Left hindlimb (tissue), 1 donor: Measurements from ENCODE around the gene STING1.
"Not testable (repeated sequence)": the region's sequence is repeated elsewhere in the genome, so short reads cannot be mapped to it uniquely, and the experiment has no call there.

Experiments
- DNase-seq: peaks from one replicate; pipeline ENCODE4 v3.0.0-alpha.2; 2018

Gene STING1

DNA sequence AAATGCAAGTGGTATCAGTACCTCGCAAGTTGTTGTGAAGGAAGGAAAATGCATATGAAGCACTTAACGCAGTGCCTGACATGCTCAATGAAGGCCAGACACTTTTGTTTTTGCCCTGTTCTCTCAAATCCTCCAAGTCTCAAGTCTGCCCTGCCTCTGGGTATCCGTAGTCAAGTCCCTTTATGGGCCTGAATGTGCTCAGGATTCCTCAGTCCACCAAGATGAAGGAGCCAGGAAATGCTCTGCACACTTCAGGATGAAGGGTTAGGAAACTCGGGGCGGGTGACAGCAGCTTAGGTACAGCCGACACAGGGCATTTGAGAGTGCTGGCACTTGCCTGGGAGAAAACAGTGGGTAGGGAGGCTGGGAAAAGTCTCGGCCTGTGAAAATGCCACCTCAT is 21.4 kb downstream of the STING1 start:
- no peak for DNase-seq

- DNase-seq, result no peak
Measured at GRCh38 chr5:139460455-139460854, 22.1 kb downstream of the STING1 start.

GRCh38 chr5:139459451-139459934 is 23.1 kb downstream of the STING1 start:
- no peak for DNase-seq

DNA sequence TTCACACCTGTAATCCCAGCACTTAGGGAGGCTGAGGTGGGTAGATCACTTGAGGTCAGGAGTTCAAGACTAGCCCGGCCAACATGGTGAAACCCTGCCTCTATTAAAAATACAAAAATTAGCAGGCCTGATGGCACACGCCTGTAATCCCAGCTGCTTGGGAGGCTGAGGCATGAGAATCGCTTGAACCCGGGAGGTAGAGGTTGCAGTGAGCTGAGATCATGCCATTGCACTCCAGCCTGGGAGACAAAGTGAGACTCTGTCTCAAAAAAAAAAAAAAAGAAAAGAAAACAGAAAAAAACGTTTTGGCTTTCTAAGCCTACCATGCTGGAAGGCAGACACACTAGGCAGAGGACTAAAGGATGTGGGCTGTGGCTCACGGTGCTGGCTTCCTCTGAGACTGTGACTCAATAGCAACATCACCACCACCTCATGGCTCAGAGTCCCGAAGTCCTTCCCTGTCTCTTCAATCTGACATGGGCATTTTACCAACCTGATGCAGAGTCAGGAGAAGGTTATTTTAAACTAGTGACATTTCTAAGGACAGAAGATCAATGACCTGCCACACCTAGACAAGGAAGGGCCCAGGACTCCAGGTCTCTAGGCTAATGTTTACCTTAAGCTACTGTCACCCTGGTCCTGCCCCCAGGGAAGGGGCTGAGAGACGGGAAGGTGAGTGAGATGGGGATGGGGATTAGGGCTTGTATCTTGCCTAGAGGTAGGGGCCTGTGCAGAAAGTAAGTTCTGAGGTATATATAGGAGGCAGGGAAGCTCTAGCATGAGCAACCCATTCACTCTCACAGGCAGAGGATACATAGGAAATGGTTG is 23.8 kb downstream of the STING1 start:
- DNase-seq, result no peak

DNA sequence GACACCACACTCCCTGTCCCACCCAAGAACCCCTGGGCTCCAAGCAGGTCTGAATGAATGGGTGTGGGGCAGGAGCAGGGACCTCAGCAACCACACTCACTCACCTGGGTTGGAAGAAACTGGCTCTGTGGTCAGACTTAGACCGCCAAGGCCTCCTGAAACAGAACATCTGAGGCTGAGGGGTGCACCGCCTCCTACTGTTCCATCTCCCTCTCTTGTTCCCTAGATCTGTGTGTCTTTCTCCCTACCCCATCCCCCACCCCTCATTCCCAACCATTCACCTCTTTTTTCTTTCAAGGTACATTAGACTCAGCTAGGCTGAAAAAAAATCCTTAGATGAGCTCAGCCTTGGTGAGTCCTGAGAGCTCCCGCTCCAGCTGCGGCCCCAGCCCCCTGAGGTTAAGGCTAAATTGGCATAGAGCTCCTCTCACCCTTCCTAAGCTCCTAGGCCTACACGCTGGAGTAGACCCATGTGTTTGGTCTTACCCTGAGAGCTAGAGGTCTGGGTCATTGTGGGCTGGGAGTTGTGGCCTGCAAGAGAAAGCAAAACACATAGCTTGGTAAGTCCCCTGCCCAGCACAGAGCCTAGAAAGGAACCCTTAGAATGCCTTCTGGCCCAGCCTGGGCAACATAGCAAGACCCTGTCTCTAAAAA is 24.8 kb downstream of the STING1 start:
- no peak for DNase-seq

GRCh38 chr5:139457241-139457640 is 25.3 kb downstream of the STING1 start:
- no peak for DNase-seq

DNA sequence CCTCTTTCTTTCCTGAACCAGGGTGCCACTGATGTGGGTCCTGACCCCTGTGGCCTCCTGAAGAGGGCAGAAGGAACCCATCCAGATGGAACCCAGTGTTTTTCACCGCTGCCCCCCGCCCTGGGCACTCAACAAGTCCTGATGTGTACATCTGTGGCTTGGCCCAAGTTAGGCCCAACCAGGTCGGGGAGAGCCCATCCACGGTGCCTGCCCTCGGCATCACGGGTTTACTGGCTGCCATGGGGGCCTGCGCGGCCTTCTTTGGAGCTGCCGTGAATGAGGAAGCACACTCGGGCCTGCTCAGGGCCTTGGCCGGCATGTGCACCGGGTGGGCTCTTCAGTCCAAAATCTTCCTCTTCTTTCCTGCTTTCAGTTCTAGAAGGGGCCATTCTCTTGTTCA is 25.8 kb downstream of the STING1 start:
- DNase-seq, result no peak

DNA sequence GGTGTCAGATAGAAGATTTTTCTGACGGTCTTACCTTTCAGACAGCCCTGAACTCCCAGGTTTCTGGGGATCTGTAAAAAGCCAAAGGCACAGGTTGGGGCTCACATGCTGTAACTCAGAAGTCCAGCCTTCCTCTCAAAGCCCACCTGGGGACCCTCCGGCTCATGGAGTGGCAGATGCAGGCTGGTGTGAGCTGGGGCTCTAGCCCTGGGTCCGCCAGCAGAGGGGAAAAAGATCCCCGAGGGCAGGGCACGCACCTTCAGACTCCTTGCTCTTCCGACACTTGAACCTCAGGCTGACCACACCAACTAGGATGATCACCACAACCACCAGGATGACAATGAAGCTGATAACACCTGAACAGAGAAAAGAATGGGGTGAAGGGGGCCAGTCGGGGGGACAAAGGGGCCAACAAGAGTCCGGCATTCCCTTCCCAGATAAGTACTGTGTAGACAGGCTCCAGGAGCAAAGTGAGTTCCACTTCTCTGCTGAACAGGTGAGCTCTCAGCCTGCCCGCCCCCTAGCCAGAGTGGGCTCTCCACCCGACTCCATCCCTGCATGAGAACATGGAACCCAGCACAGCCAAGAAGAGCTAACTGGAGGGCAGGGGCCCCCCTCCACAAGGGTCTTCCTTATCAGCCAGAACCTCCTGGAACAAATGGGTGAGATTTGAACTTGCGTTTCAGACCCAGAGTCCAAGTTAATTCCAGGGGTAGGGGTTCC is 27.8 kb downstream of the STING1 start:
- no peak for DNase-seq

GRCh38 chr5:139453683-139454567 is 28.6 kb downstream of the STING1 start:
- no peak for DNase-seq

- DNase-seq, result no peak
Measured at GRCh38 chr5:139451878-139452660, 30.5 kb downstream of the STING1 start.

DNA sequence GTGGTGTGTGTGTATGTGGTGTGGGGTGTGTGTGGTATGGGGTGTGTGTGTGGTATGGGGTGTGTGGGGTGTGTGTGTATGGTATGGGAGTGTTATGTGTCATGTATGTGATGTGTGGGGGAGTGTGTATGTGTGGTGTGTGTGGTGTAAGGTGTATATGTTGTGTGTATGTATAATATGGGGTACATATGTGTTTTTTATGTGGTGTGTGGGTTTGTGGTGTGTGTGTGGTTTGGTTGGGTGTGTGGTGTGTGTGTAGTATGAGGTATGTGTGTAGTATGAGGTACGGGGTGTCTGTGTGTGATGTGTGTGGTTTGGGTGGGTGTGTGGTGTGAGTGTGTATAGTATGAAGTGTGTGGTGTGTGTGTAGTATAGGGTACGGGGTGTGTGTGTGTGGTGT is 31.4 kb downstream of the STING1 start:
- no peak for DNase-seq

- no peak for DNase-seq
Measured at GRCh38 chr5:139446956-139447779, 35.4 kb downstream of the STING1 start.

- peak; percentile 46 for DNase-seq
Measured at GRCh38 chr5:139445325-139446170, 37.0 kb downstream of the STING1 start.

DNA sequence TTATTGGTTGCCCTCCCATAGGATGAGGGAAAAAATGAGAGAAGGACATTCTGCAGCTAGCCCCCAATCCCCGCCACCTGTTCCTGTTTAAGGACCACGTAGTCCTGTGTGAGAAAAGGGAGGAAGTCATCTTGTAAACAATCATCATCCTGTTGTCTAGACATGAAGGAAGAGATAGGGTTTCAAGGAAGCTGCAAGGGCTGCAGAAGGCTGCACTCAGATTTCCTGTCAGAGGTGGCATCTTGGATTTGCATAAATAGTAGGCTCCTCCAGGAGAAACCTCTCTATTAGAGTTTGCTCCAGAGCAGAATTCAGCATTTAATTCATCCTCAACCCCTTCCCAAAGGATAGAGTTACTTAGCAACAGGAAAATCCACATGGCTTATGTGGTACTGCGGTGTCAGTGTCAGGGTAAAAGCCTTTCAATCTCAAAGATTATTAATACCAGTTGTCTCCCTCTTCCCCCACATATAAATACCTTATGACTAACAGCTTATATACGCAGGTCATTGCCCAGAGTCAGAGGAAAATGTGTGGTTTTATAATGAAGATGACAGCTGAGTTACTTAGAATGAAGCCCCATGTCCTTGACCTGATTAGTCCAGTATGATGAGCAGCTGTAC is 38.6 kb downstream of the STING1 start:
- DNase-seq, result no peak

DNA sequence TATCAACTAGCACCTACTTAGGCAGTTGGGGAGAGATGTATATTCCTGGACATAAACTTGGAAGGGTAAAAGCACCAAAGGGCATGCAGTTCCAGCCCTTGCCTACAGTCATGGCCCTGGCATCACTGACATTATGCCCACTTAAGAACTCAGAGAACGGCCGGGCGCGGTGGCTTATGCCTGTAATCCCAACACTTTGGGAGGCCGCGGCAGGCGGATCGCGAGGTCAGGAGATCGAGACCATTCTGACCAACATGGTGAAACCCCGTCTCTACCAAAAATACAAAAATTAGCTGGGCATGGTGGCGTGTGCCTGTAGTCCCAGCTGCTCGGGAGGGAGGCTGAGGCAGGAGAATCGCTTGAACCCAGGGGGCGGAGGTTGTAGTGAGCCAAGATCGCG is 42.1 kb downstream of the STING1 start:
- DNase-seq, result not testable (repeated sequence)

- DNase-seq, result peak; percentile 96
Measured at GRCh38 chr5:139439013-139439903, 43.3 kb downstream of the STING1 start, which contains the start of gene DNAJC18. TSS of gene DNAJC18 (minus strand) at chr5:139439525. CDS start at chr5:139439445, 80 bp downstream.

DNA sequence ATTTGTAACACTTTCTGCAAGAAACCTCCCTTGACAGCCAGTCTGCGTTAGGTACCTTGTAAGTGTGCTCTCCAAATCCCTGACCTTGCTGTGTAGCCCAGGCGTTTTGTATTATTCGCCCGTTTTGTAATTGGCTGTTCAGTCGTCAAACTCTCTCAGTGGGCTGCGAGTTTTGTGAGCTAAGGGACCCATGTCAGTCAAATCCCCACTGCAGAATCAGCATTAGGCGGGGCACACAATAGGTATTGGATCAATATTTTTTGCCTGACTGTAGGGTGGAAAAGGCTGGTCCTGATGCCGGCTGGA is 43.9 kb downstream of the STING1 start:
- DNase-seq, result no peak

GRCh38 chr5:139435676-139436075 is 46.9 kb downstream of the STING1 start:
- DNase-seq, result no peak
